Spleen (tissue), 11 donors: Measurements from ENCODE around the gene ASB1. TPM values are rescaled to one million over a fixed set of nuclear protein-coding genes. Genes with fewer than 3 reads are reported as not detected.
"Not testable (repeated sequence)": the region's sequence is repeated elsewhere in the genome, so short reads cannot be mapped to it uniquely, and the experiment has no call there.

Source experiments
- DNase-seq: peaks from one replicate; pipeline ENCODE4 v3.0.0-alpha.2; 2020
- H3K27ac ChIP-seq, 8 donors: fragments of 200-600 bp; sonication (generic) in 7 of 8; 1 replicate in 4 of 8; 2 replicates in 4 of 8; pipeline versions ENCODE4 v1.5.0 to v1.8.0; 2016 to 2021; ENCODE audit warnings: inconsistent platforms in 4 of 8, mild to moderate bottlenecking in 4 of 8, moderate library complexity in 1 of 8
- H3K27me3 ChIP-seq, 7 donors: fragments of 200-600 bp; sonication (generic) in 6 of 7; replicated peaks in 1 of 7; 1 replicate in 4 of 7; 2 replicates in 3 of 7; pipeline versions ENCODE4 v1.5.0 to v1.8.0; 2016 to 2021; ENCODE audit warnings: inconsistent platforms in 3 of 7, mild to moderate bottlenecking in 1 of 7
- H3K36me3 ChIP-seq, 6 donors: fragments of 200-600 bp; sonication (generic) in 5 of 6; 1 replicate in 4 of 6; 2 replicates in 2 of 6; pipeline versions ENCODE4 v1.5.0 to v1.8.0; 2016 to 2021; ENCODE audit warnings: inconsistent platforms in 2 of 6
- H3K4me1 ChIP-seq, 6 donors: fragments of 200-600 bp; sonication (generic) in 5 of 6; 1 replicate in 3 of 6; 2 replicates in 3 of 6; pipeline versions ENCODE4 v1.5.0 to v1.8.0; 2016 to 2021; ENCODE audit warnings: inconsistent platforms in 3 of 6
- H3K4me3 ChIP-seq, 8 donors: fragments of 200-600 bp; sonication (generic) in 7 of 8; 1 replicate in 4 of 8; 2 replicates in 4 of 8; pipeline versions ENCODE4 v1.5.0 to v1.8.0; 2016 to 2021; ENCODE audit warnings: inconsistent platforms in 4 of 8, mild to moderate bottlenecking in 4 of 8, moderate library complexity in 2 of 8
- H3K9me3 ChIP-seq, 8 donors: fragments of 200-600 bp; sonication (generic) in 7 of 8; 1 replicate in 4 of 8; 2 replicates in 4 of 8; pipeline versions ENCODE4 v1.5.0 to v1.8.0; 2016 to 2021; ENCODE audit warnings: inconsistent platforms in 4 of 8
- POLR2A ChIP-seq, 3 donors: fragments of 450-650 bp; IDR thresholded peaks; one replicate each; pipeline ENCODE4 v1.5.1; 2017; ENCODE audit warnings: antibody characterized with exemption in 3 of 3, mild to moderate bottlenecking in 1 of 3
- POLR2AphosphoS5 ChIP-seq, 3 donors: sonication (generic); formaldehyde crosslinking; IDR thresholded peaks; one replicate each; pipeline ENCODE4 v1.5.1; 2017; ENCODE audit warnings: antibody characterized with exemption in 3 of 3
- WGBS, 5 donors: extraction: QIAGEN DNeasy Blood & Tissue Kit in 3 of 5; methylation state at CpG; one replicate each; pipeline versions ENCODE4 v1.1.5 to v1.1.7; 2013 to 2018; 5-methylcytosine and 5-hydroxymethylcytosine counted together
- intact Hi-C: fragments of 100-400 bp; cut with DNase I; formaldehyde crosslinking; loops from one replicate; pipeline ENCODE4 v1.15.0; 2023; ENCODE audit warnings: low total_unique reads
- polyA plus RNA-seq, 3 donors: library from polyadenylated mRNA; stranded (reverse); fragments of 200-250 nt; gene quantifications; one replicate each; pipeline ENCODE4 v1.2.1, GENCODE V29; 2013
- total RNA-seq, 7 donors: library from RNA; depleted of rRNA in 3 of 7; stranded (reverse); fragments of >200 nt in 3 of 7; fragmentation: NEBNext Ultra II Directional in 4 of 7; extraction: Animal tissue kit (Norgen Biotek cat#: 25700) in 4 of 7; gene quantifications; one replicate each; pipeline versions ENCODE4 v1.1.0 to v1.2.1, GENCODE V29; 2016 to 2021
- TF ChIP-seq, protein P1 (sequence below), 11 experiments: fragments of 200-600 bp in 7 of 11; fragments of 450-650 bp in 4 of 11; sonication (generic) in 4 of 11; IDR thresholded peaks in 8 of 11; conservative IDR thresholded peaks in 3 of 11; 1 replicate in 7 of 11; 2 replicates in 4 of 11; pipeline versions ENCODE4 v1.4.0 to v1.8.0; 2016 to 2021; ENCODE audit warnings: antibody characterized with exemption in 11 of 11, inconsistent platforms in 4 of 11, mild to moderate bottlenecking in 1 of 11
- donor health status: healthy with polysubstance abuse.
- donor health status: DM: no; HTN: no; CAD: no; lungs with moderate emphysema.
- donor health status: DM: no; HTN: no; CAD: no.
- donor health status: Bipolar disorder and iron deficiency.
- donor health status: healthy.
- donor health status: DM: no; HTN: no; CAD: no.
- donor health status: DM: yes; HTN: yes; CAD: no.

The ASB1 gene
- total and polyA plus RNA-seq, 10 donors: 17.5 to 33.1 (median 26.5) TPM

DNA sequence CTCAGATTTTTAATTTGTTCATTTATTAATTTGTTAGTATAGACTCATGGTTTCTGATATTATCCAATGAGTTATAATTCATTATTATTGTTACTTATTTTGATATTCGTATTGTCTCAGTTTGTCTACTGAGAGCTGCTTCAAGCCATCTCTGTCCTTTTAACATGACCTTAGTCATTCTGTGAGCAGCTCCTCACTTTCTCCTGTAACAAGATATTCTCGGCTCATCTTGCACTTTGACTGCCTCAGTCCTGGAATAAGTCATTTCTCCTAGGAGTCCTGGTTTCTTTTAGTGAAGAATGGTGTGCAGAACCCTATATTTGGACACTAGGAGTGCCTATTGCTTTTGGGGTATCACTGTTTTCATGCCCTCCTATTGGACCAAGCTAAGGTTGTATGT is 13.2 kb downstream of the ASB1 start:
- Histone ChIP-seq H3K27ac (no peak overlapping the region), H3K9me3 (no peaks in the 10 kb centered on the region), H3K4me1 (peaks cover 0 to 69% (median 19%) of the 10 kb centered on the region in 6 donors), H3K36me3 (peaks cover 0 to 88% (median 46%) of the 10 kb centered on the region in 6 donors), H3K4me3 (no peak overlapping the region), H3K27me3 (no peaks in the 10 kb centered on the region)
- 76 to 92% (median 89%) methylated on average over 2 of the region's 2 CpGs for WGBS, 5 donors
- no peak for TF ChIP-seq POLR2A (IDR thresholded peaks at IDR 0.05)
- TF ChIP-seq, protein P1, sequence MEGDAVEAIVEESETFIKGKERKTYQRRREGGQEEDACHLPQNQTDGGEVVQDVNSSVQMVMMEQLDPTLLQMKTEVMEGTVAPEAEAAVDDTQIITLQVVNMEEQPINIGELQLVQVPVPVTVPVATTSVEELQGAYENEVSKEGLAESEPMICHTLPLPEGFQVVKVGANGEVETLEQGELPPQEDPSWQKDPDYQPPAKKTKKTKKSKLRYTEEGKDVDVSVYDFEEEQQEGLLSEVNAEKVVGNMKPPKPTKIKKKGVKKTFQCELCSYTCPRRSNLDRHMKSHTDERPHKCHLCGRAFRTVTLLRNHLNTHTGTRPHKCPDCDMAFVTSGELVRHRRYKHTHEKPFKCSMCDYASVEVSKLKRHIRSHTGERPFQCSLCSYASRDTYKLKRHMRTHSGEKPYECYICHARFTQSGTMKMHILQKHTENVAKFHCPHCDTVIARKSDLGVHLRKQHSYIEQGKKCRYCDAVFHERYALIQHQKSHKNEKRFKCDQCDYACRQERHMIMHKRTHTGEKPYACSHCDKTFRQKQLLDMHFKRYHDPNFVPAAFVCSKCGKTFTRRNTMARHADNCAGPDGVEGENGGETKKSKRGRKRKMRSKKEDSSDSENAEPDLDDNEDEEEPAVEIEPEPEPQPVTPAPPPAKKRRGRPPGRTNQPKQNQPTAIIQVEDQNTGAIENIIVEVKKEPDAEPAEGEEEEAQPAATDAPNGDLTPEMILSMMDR (IDR thresholded peaks at IDR 0.05 in 8 of 11, conservative IDR thresholded peaks at IDR 0.05 in 3 of 11): no peak
- no peak for TF ChIP-seq POLR2AphosphoS5 (IDR thresholded peaks at IDR 0.05)
- no peak for DNase-seq
- intact Hi-C loops: no loop called here

DNA sequence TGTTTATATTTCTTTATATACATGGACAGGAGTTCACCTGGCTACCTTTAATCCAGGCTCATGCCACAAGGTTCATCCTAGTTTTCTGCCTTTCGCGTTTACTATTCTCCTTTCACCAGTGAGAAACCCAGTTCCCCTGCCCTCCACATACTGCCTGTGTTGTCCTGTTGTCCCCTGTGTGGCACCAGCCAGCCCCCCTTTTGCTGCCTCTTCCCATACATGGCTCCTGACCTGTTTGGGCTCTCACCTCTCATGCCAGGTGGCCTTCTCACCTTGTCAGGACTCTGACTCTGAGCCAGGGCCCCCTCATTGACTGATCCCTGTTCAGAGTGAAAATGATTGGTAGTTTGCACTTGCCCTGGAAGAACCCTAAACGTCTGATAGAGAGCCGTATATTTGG is 13.6 kb downstream of the ASB1 start:
- Histone ChIP-seq H3K27ac (no peak overlapping the region), H3K36me3 (peaks cover 0 to 88% (median 46%) of the 10 kb centered on the region in 6 donors), H3K9me3 (no peaks in the 10 kb centered on the region), H3K27me3 (no peaks in the 10 kb centered on the region), H3K4me1 (peaks cover 0 to 65% (median 18%) of the 10 kb centered on the region in 6 donors), H3K4me3 (no peak overlapping the region)
- no peak for TF ChIP-seq POLR2A (IDR thresholded peaks at IDR 0.05)
- TF ChIP-seq POLR2AphosphoS5 (IDR thresholded peaks at IDR 0.05): no peak
- TF ChIP-seq, protein P1 (IDR thresholded peaks at IDR 0.05 in 8 of 11, conservative IDR thresholded peaks at IDR 0.05 in 3 of 11): no peak
- intact Hi-C loops: no loop called here
- no peak for DNase-seq
- 89 to 94% (median 92%) methylated on average over 4 of the region's 4 CpGs for WGBS, 5 donors

DNA sequence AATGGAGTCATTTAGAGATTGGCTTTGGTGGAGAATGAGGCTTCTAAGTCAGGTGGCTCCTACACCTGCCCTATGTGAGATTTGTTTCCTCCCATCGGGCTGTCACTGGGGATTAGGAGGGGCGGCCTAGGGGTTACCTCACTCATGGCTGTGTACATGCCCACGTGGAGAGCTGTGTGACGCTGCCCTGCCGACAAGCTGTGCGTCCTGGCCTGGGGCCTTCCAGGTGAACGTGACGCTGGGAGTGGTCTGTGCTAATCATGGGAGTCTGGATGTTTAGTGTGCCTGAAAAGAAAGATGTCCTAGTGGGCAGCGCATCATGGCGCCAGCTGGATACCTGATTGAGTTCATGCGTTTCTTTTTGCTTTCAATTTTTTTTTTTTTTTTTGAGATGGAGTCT is 14.0 kb downstream of the ASB1 start:
- Histone ChIP-seq H3K4me1 (peaks cover 0 to 60% (median 18%) of the 10 kb centered on the region in 6 donors), H3K36me3 (peaks cover 2 to 88% (median 46%) of the 10 kb centered on the region in 6 donors), H3K27me3 (no peaks in the 10 kb centered on the region), H3K9me3 (no peaks in the 10 kb centered on the region), H3K27ac (no peak overlapping the region), H3K4me3 (no peak overlapping the region)
- TF ChIP-seq, protein P1 (IDR thresholded peaks at IDR 0.05 in 8 of 11, conservative IDR thresholded peaks at IDR 0.05 in 3 of 11): no peak
- TF ChIP-seq POLR2A (IDR thresholded peaks at IDR 0.05): no peak
- TF ChIP-seq POLR2AphosphoS5 (IDR thresholded peaks at IDR 0.05): no peak
- WGBS, 5 donors: 95 to 98% (median 97%) methylated on average over 11 of the region's 11 CpGs
- DNase-seq: no peak
- intact Hi-C loops: no loop called here

DNA sequence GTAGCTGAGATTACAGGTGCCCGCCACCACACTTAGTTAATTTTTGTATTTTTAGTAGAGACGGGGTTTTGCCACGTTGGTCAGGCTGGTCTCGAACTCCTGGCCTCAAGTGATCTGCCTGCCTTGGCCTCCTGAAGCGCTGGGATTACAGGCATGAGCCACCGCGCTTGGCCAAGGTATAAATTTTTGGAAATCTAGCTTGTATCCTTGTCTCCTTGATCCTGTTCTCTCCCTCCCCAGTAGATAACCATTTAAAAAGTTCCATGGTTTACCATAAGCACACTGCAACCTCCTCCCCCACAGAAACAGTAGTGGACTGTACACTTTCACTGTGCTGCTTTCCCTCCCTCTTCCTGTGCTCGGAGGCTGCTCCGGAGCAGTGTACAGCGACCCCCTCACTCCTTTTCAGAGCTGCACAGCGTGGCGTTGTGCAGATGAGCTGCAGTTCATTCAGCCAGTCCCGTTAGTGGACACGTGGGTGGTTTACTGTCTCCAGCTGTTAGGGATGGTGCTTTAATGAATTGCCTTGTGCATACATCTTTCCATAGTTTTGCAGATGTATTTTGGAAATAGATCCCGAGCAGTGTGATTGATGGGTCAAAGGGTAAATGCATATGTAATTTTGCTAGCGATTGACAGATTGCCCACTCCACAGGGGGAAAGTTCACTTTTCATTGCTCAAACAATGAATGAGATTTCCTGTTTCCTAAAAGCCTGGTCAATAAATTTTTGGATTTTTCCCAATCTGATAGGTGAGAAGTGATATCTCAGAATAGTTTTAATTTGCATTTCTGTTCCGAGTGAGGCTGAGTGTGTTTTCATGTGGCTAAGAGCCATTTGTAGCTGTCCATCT is 14.8 kb downstream of the ASB1 start:
- 73 to 89% (median 82%) methylated on average over 17 of the region's 17 CpGs for WGBS, 5 donors
- no peak overlapping the region for H3K4me3 ChIP-seq
- H3K27ac ChIP-seq: no peak overlapping the region
- TF ChIP-seq POLR2A (IDR thresholded peaks at IDR 0.05) (no peak), POLR2AphosphoS5 (IDR thresholded peaks at IDR 0.05) (no peak)
- TF ChIP-seq, protein P1 (IDR thresholded peaks at IDR 0.05 in 8 of 11, conservative IDR thresholded peaks at IDR 0.05 in 3 of 11): no peak
- H3K9me3 ChIP-seq: no peaks in the 10 kb centered on the region
- intact Hi-C loops: no loop called here
- DNase-seq: no peak
- H3K4me1 ChIP-seq: peaks cover 0 to 59% (median 18%) of the 10 kb centered on the region in 6 donors
- peaks cover 2 to 88% (median 48%) of the 10 kb centered on the region in 6 donors for H3K36me3 ChIP-seq
- H3K27me3 ChIP-seq: no peaks in the 10 kb centered on the region

DNA sequence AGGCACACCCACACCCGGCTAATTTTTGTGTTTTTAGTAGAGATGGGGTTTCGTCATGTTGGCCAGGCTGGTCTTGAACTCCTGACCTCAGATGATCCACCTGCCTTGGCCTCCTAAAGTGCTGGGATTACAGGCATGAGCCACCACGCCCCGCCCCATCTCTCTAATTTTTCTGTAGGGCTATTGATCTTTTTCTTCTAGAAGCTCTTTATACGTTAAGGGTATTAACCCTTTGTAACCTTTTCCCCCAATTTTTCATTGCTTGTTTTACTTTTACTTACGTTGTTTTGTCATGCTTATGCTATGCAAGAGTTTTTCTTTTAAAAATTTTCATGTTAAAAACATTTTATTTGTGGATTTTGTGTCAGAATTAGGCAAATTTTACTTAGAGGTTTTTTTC is 15.5 kb downstream of the ASB1 start:
- H3K4me3 ChIP-seq, intact Hi-C loops: not testable (repeated sequence)
- 90 to 93% (median 91%) methylated on average over 6 of the region's 6 CpGs for WGBS, 5 donors

More for the DNA sequence above, 15.5 kb downstream of the ASB1 start:
- not testable (repeated sequence) for H3K27ac ChIP-seq, H3K9me3 ChIP-seq, DNase-seq, H3K27me3 ChIP-seq
- Histone ChIP-seq H3K36me3 (peaks cover 2 to 88% (median 51%) of the 10 kb centered on the region in 6 donors), H3K4me1 (peaks cover 0 to 59% (median 18%) of the 10 kb centered on the region in 6 donors)
